Gastrocnemius medialis (tissue), 4 donors: ENCODE data around the gene HAGHL.

Source experiments
- POLR2A ChIP-seq, 2 donors: fragments of 450-650 bp; IDR thresholded peaks; one replicate each; pipeline ENCODE4 v1.6.1; 2017; ENCODE audit warnings: antibody characterized with exemption in 2 of 2, mild to moderate bottlenecking in 2 of 2, moderate library complexity in 2 of 2
- TF ChIP-seq, protein P1 (sequence below), 5 experiments: fragments of 450-650 bp in 3 of 5; fragments of 200-600 bp in 2 of 5; sonication (generic) in 2 of 5; IDR thresholded peaks in 4 of 5; conservative IDR thresholded peaks in 1 of 5; 1 replicate in 4 of 5; 2 replicates in 1 of 5; pipeline ENCODE4 v1.5.1; 2016 to 2019; ENCODE audit warnings: antibody characterized with exemption in 5 of 5, mild to moderate bottlenecking in 3 of 5, moderate library complexity in 3 of 5

DNA sequence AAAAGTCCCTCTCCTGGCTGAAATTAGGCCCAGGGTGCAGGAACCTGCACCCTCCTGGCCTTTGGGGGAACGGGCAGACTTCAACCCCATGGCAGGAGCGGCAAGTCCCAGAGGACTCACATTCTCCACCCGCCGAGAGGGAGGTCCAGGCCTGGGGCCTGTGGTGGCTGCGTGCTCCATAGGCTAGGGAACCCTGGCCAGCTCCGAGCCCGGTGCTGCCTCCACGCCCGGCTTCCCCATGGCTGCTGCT is 793 bp upstream of the HAGHL start:
- TF ChIP-seq POLR2A (IDR thresholded peaks at IDR 0.05): no peak
- TF ChIP-seq, protein P1, sequence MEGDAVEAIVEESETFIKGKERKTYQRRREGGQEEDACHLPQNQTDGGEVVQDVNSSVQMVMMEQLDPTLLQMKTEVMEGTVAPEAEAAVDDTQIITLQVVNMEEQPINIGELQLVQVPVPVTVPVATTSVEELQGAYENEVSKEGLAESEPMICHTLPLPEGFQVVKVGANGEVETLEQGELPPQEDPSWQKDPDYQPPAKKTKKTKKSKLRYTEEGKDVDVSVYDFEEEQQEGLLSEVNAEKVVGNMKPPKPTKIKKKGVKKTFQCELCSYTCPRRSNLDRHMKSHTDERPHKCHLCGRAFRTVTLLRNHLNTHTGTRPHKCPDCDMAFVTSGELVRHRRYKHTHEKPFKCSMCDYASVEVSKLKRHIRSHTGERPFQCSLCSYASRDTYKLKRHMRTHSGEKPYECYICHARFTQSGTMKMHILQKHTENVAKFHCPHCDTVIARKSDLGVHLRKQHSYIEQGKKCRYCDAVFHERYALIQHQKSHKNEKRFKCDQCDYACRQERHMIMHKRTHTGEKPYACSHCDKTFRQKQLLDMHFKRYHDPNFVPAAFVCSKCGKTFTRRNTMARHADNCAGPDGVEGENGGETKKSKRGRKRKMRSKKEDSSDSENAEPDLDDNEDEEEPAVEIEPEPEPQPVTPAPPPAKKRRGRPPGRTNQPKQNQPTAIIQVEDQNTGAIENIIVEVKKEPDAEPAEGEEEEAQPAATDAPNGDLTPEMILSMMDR (IDR thresholded peaks at IDR 0.05 in 4 of 5, conservative IDR thresholded peaks at IDR 0.05 in 1 of 5): no peak
